ENCODE measurements around the gene CKAP2L.

DNA sequence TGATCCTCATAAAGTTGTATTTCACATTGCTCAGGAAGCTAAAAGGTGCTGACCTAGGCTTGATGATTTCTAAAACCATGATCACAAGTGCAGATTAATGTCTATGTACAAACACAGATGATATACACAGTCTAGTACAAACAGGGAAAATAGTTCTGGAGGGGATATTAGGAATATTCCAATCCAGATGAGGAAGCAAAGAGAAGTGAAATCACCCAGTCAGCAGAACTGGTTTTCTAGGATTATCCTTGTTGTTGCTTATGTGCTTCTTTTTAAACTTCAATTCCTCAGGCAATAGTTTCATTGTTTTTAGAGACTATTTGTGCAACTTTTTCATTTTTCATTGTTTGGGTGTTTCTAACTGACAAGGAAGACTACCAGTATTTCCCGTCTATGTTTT is 15.2 kb upstream of the CKAP2L start:
- TF ChIP-seq, protein P1, sequence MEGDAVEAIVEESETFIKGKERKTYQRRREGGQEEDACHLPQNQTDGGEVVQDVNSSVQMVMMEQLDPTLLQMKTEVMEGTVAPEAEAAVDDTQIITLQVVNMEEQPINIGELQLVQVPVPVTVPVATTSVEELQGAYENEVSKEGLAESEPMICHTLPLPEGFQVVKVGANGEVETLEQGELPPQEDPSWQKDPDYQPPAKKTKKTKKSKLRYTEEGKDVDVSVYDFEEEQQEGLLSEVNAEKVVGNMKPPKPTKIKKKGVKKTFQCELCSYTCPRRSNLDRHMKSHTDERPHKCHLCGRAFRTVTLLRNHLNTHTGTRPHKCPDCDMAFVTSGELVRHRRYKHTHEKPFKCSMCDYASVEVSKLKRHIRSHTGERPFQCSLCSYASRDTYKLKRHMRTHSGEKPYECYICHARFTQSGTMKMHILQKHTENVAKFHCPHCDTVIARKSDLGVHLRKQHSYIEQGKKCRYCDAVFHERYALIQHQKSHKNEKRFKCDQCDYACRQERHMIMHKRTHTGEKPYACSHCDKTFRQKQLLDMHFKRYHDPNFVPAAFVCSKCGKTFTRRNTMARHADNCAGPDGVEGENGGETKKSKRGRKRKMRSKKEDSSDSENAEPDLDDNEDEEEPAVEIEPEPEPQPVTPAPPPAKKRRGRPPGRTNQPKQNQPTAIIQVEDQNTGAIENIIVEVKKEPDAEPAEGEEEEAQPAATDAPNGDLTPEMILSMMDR (IDR thresholded peaks at IDR 0.05): no peak
- TF ChIP-seq POLR2A (IDR thresholded peaks at IDR 0.05) (no peak), POLR2AphosphoS5 (IDR thresholded peaks at IDR 0.05) (no peak), EP300 (IDR thresholded peaks at IDR 0.05) (no peak)
